HEK293T (cell line): ENCODE results near the gene SPPL3.

Experiments used
- CTCF ChIA-PET: fragments of 350-600 bp; formaldehyde crosslinking; extraction: SDS; loops from one replicate; lab custom pipeline; 2021; ENCODE audit warnings: antibody characterized with exemption, inconsistent platforms; lab: Yijun Ruan, JAX
- POLR2A ChIA-PET: fragments of 350-600 bp; formaldehyde crosslinking; extraction: SDS; loops from one replicate; lab custom pipeline; 2020; ENCODE audit warnings: antibody characterized with exemption, inconsistent platforms; lab: Yijun Ruan, JAX
- DNase-seq: peaks from one replicate; pipeline ENCODE4 v3.0.0; 2012; ENCODE audit warnings: mixed read lengths; ENCODE audit errors: extremely low spot score
- ARNT ChIP-seq: fragments of 450-650 bp; IDR thresholded peaks from 2 replicates; pipeline ENCODE4 v1.6.1; 2017; ENCODE audit warnings: mild to moderate bottlenecking
- BHLHE40 ChIP-seq: fragments of 450-650 bp; IDR thresholded peaks from 2 replicates; pipeline ENCODE4 v1.6.1; 2016; ENCODE audit warnings: mild to moderate bottlenecking, moderate library complexity, borderline replicate concordance
- CTBP1 ChIP-seq: fragments of 450-650 bp; IDR thresholded peaks from 2 replicates; pipeline ENCODE4 v1.6.1; 2016; ENCODE audit warnings: borderline replicate concordance
- ELF4 ChIP-seq: fragments of 450-650 bp; IDR thresholded peaks from 2 replicates; pipeline ENCODE4 v1.6.1; 2017; ENCODE audit warnings: antibody characterized with exemption
- FOXA1 ChIP-seq: fragments of 450-650 bp; IDR thresholded peaks from 2 replicates; pipeline ENCODE4 v1.6.1; 2016; ENCODE audit warnings: mild to moderate bottlenecking
- FOXK2 ChIP-seq: fragments of 450-650 bp; IDR thresholded peaks from 2 replicates; pipeline ENCODE4 v1.6.1; 2016; ENCODE audit warnings: mild to moderate bottlenecking
- FOXM1 ChIP-seq: fragments of 450-650 bp; IDR thresholded peaks from 2 replicates; pipeline ENCODE4 v1.6.1; 2017; ENCODE audit warnings: mild to moderate bottlenecking, borderline replicate concordance
- HDGF ChIP-seq: fragments of 450-650 bp; IDR thresholded peaks from 2 replicates; pipeline ENCODE4 v1.6.1; 2017; ENCODE audit warnings: antibody characterized with exemption, borderline replicate concordance
- L3MBTL2 ChIP-seq: fragments of 450-650 bp; conservative IDR thresholded peaks from 2 replicates; pipeline ENCODE4 v1.6.1; 2016; ENCODE audit warnings: mild to moderate bottlenecking
- LEF1 ChIP-seq: fragments of 450-650 bp; IDR thresholded peaks from 2 replicates; pipeline ENCODE4 v1.6.1; 2017; ENCODE audit warnings: mild to moderate bottlenecking, borderline replicate concordance
- NFRKB ChIP-seq: fragments of 450-650 bp; IDR thresholded peaks from 2 replicates; pipeline ENCODE4 v1.6.1; 2016; ENCODE audit warnings: mild to moderate bottlenecking, moderate library complexity
- SP1 ChIP-seq: fragments of 450-650 bp; IDR thresholded peaks from 2 replicates; pipeline ENCODE4 v1.6.1; 2017
- SUZ12 ChIP-seq: fragments of 450-650 bp; IDR thresholded peaks from 2 replicates; pipeline ENCODE4 v1.6.1; 2016; ENCODE audit warnings: mild to moderate bottlenecking
- TARDBP ChIP-seq: fragments of 450-650 bp; IDR thresholded peaks from 2 replicates; pipeline ENCODE4 v1.6.1; 2016
- ZNF384 ChIP-seq: fragments of 450-650 bp; IDR thresholded peaks from 2 replicates; pipeline ENCODE4 v1.6.1; 2016
- TF ChIP-seq, protein P1 (sequence below): fragments of 450-650 bp; IDR thresholded peaks from 2 replicates; pipeline ENCODE4 v1.6.1; 2016

SPPL3 gene

DNA sequence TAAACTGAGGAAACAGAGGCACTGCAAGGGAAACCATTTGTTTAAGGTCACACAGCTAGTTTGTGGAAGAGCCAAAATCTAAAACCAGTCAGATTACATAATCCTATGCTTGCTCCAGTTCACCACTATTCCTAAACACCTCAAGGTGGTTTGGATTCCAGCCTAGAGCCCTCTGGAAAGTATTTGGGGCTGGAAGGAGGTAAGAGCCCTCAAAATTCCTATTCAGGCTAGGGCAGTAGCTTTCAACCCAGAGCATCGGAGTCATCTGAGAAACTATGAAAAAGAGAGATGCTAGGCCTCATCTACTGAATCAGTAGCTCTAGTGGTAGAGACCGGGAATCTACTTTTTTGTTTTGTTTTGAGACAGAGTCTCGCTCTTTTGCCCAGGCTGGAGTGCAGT lies 16.0 kb upstream of the SPPL3 start:
- CTCF ChIA-PET: interaction anchor here (0.6 kb wide), 1 partner anchor 120 kb away, joined by 3 read pairs; no protein-coding TSS in a partner anchor
- TF ChIP-seq FOXA1 (no peak), ELF4 (no peak), FOXK2 (no peak), BHLHE40 (no peak), LEF1 (no peak), SP1 (no peak), TARDBP (no peak), CTBP1 (no peak), ARNT (no peak), HDGF (no peak), FOXM1 (no peak), L3MBTL2 (no peak), SUZ12 (no peak), ZNF384 (no peak), NFRKB (no peak)
- TF ChIP-seq, protein P1, sequence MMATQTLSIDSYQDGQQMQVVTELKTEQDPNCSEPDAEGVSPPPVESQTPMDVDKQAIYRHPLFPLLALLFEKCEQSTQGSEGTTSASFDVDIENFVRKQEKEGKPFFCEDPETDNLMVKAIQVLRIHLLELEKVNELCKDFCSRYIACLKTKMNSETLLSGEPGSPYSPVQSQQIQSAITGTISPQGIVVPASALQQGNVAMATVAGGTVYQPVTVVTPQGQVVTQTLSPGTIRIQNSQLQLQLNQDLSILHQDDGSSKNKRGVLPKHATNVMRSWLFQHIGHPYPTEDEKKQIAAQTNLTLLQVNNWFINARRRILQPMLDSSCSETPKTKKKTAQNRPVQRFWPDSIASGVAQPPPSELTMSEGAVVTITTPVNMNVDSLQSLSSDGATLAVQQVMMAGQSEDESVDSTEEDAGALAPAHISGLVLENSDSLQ: no peak
- no peak for DNase-seq
- POLR2A ChIA-PET: no interaction called here

DNA sequence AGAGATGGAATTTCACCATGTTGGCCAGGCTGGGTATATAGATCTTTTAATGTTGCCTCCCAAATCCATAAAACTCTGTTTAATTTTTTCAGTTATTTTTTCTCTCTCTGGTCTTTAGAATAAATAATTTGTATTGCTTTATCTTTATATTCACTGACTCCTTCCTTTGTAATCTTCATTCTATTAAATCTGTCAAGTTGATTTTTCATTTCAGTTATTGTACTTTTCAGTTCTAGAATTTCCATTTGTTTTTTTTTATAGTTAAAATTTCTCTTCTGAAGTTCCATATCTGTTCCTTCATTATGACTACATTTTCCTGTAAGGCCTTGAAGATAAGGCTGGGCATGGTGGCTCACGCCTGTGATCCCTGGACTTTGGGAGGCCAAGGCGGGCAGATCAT lies 13.6 kb upstream of the SPPL3 start:
- TF ChIP-seq HDGF (no peak), BHLHE40 (no peak), NFRKB (no peak), ELF4 (no peak), SUZ12 (no peak), SP1 (no peak), TARDBP (no peak), FOXA1 (no peak), FOXK2 (no peak), FOXM1 (no peak), ZNF384 (no peak), LEF1 (no peak)
- TF ChIP-seq, protein P1: no peak
- CTCF ChIA-PET: no interaction called here
- POLR2A ChIA-PET: no interaction called here
- DNase-seq: no peak

DNA sequence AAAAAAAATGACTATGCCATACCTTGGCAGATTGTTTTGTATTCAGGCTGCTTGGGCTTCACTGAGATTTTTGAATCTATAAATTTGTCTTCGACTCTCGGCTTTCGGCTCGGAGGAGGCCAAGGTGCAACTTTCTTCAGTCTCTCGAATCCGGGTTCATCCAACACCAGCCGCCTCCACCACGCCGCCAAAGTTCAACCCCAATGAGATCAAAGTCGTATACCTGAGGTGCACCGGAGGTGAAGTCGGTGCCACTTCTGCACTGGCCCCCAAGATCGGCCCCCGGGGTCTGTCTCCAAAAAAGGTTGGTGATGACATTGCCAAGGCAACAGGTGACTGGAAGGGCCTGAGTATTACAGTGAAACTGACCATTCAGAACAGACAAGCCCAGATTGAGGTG lies 12.4 kb upstream of the SPPL3 start:
- no peak for TF ChIP-seq SUZ12
- TF ChIP-seq, protein P1: no peak
- no peak for TF ChIP-seq LEF1
- TF ChIP-seq FOXA1: no peak
- no peak for TF ChIP-seq ARNT
- TF ChIP-seq ELF4: no peak
- TF ChIP-seq HDGF: no peak
- TF ChIP-seq ZNF384: no peak
- TF ChIP-seq TARDBP: no peak
- no peak for TF ChIP-seq CTBP1
- no peak for TF ChIP-seq FOXM1
- TF ChIP-seq FOXK2: no peak
- TF ChIP-seq L3MBTL2: no peak
- POLR2A ChIA-PET: no interaction called here
- CTCF ChIA-PET: no interaction called here
- no peak for DNase-seq

DNA sequence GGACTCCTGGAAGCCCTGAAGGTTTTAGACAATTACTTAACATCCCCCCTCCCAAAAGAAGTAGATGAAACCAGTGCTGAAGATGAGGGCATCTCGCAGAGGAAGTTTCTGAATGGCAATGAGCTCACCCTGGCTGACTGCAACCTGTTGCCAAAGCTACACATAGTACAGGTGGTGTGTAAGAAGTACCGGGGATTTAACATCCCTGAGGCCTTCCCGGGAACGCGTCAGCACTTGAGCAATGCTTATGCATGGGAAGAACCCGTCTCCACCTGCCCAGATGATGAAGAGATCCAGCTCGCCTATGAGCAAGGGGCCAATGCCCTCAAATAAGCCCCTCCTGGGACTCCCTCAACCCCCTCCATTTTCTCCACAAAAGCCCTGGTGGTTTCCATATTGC lies 10.6 kb upstream of the SPPL3 start:
- ChIA-PET CTCF (interaction anchor here (1.1 kb wide), 1 partner anchor 57 kb away, joined by 3 read pairs; no protein-coding TSS in a partner anchor), POLR2A (no interaction called here)
- DNase-seq: no peak
- TF ChIP-seq SUZ12 (no peak), L3MBTL2 (no peak), TARDBP (no peak), CTBP1 (no peak), HDGF (no peak), FOXK2 (no peak), ZNF384 (no peak), ARNT (no peak), ELF4 (no peak), LEF1 (no peak), NFRKB (no peak)
- TF ChIP-seq, protein P1: no peak

DNA sequence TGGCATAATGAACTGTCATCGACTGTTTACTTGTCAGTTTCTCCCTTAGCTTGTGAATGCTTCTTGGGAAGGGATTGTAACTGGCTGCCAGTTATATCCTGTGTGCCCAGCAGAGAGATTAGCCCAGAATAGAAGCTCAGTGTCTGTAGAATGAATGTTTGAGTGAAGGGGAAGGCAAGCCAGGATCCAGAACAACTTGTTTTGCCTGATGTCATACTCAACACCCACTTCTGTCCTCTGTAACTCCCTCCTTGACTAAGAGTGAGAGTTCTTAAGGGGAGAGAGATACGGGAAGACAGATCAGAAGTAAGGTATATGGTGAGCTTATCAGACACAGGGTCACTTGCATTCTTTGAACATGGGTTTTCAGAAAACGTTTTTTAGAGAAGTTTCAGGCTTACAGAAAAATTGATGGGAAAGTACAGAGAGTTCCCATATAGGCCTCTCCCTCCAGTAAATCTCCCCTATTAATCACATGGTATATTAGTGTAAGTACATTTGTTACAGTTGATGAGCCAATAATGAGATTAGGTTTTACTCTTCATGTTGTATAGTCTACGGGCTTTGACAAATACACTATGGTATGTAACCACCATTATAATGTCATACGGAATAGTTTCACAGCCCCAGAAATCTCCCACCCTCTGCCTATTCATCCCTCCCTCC lies 5.6 kb upstream of the SPPL3 start:
- TF ChIP-seq FOXM1 (no peak), ARNT (no peak), ZNF384 (no peak), FOXA1 (no peak), SP1 (no peak), SUZ12 (no peak), TARDBP (no peak), ELF4 (no peak), CTBP1 (no peak), BHLHE40 (no peak), LEF1 (no peak), NFRKB (no peak)
- CTCF ChIA-PET: no interaction called here
- POLR2A ChIA-PET: no interaction called here
- DNase-seq: no peak
